K562 (cell line): Measurements from ENCODE around the gene S100P. TPM values are rescaled to one million over a fixed set of nuclear protein-coding genes. Genes with fewer than 3 reads are reported as not detected.
"Not testable (repeated sequence)": the region's sequence is repeated elsewhere in the genome, so short reads cannot be mapped to it uniquely, and the experiment has no call there.

Experiments
- ATAC-seq: fragments of 200-7000 bp; cut with Tn5 transposase; 3 replicates; pipeline ENCODE4 v1.9.1; 2020; ENCODE audit warnings: moderate library complexity
- BruUV-seq: library from RNA; stranded (reverse); fragments of 400-500 nt; replicated peaks from 2 replicates; lab custom pipeline; 2021; lab: Mats Ljungman, UMichigan
- CTCF ChIA-PET: fragments of 300-600 bp; formaldehyde crosslinking; extraction: SDS; loops from one replicate; lab custom pipeline; 2021; ENCODE audit warnings: low intra/inter-chr PET ratio; lab: Yijun Ruan, JAX
- POLR2A ChIA-PET: fragments of 300-600, 350-650 bp; sonication (Branson Sonifier 250); formaldehyde crosslinking; extraction: SDS; loops from one replicate; lab custom pipeline; 2021; ENCODE audit warnings: antibody characterized with exemption, inconsistent platforms; lab: Yijun Ruan, JAX
- DNase-seq, 4 experiments: peaks; one replicate each; pipeline versions ENCODE4 v3.0.0 to v3.0.0-alpha.2; 2011 to 2018; ENCODE audit warnings: low spot score in 3 of 4, mixed read lengths in 3 of 4; ENCODE audit errors: extremely low read depth in 1 of 4
- FAIRE-seq: peaks from 2 replicates; lab custom pipeline; 2011; peaks lifted over from hg19 to GRCh38; lab: Jason Lieb, UNC
- H2AFZ ChIP-seq: 2 replicates; pipeline ENCODE4 v1.6.0; 2011; ENCODE audit warnings: low read depth, low read length, control low read depth, inconsistent platforms
- H3K27ac ChIP-seq: fragments of 200-600 bp; 3 replicates; pipeline ENCODE4 v1.8.0; 2011; ENCODE audit warnings: low read depth, mild to moderate bottlenecking, control low read depth, inconsistent platforms, low read length, moderate library complexity, mixed read lengths; ENCODE audit errors: extremely low read depth
- H3K27me3 ChIP-seq, 2 experiments: fragments of 300-600 bp in 1 of 2; 2 replicates in 1 of 2; 3 replicates in 1 of 2; pipeline versions ENCODE4 v1.6.0 to v1.8.0; 2011; ENCODE audit warnings: inconsistent platforms in 2 of 2, low read length in 2 of 2, mild to moderate bottlenecking in 1 of 2, mixed read lengths in 1 of 2, moderate library complexity in 1 of 2; ENCODE audit not compliant: control insufficient read depth in 2 of 2, insufficient read depth in 2 of 2
- H3K36me3 ChIP-seq: fragments of 300-600 bp; 3 replicates; pipeline ENCODE4 v1.8.0; 2011; ENCODE audit warnings: mild to moderate bottlenecking, low read length, inconsistent platforms; ENCODE audit not compliant: control insufficient read depth, insufficient read depth
- H3K4me1 ChIP-seq, 2 experiments: fragments of 200-600 bp in 1 of 2; replicated peaks in 1 of 2; 2 replicates in 1 of 2; 3 replicates in 1 of 2; pipeline versions ENCODE4 v1.5.1 to v1.8.0; 2011; ENCODE audit warnings: inconsistent platforms in 2 of 2, low read length in 2 of 2, mild to moderate bottlenecking in 1 of 2, mixed read lengths in 1 of 2, moderate library complexity in 1 of 2; ENCODE audit not compliant: control insufficient read depth in 2 of 2, insufficient read depth in 2 of 2
- H3K4me2 ChIP-seq: 2 replicates; pipeline ENCODE4 v1.6.1; 2011; ENCODE audit warnings: low read length, control low read depth, inconsistent platforms, mixed read lengths; ENCODE audit not compliant: insufficient read depth
- H3K4me3 ChIP-seq: fragments of 200-600 bp; sonication (generic), shearing (Covaris generic); 2 replicates; pipeline ENCODE4 v1.5.1; 2016; ENCODE audit warnings: control low read depth, inconsistent platforms
- H3K79me2 ChIP-seq: fragments of 200-600 bp; 3 replicates; pipeline ENCODE4 v1.8.0; 2011; ENCODE audit warnings: low read length, inconsistent platforms; ENCODE audit not compliant: control insufficient read depth, insufficient read depth
- H3K9ac ChIP-seq, 2 experiments: 2 replicates each; pipeline versions ENCODE4 v1.6.0 to v1.6.1; 2011; ENCODE audit warnings: low read depth in 2 of 2, low read length in 2 of 2, control low read depth in 1 of 2, inconsistent platforms in 1 of 2, mild to moderate bottlenecking in 1 of 2, mixed read lengths in 1 of 2; ENCODE audit not compliant: insufficient read depth in 1 of 2
- H3K9me1 ChIP-seq: one replicate; pipeline ENCODE4 v1.6.0; 2011; ENCODE audit warnings: inconsistent platforms, mild to moderate bottlenecking, low read length, moderate library complexity; ENCODE audit not compliant: control insufficient read depth, insufficient read depth
- H3K9me3 ChIP-seq: replicated peaks from 2 replicates; pipeline ENCODE4 v1.5.1; 2011; ENCODE audit warnings: low read depth, low read length, inconsistent platforms; ENCODE audit not compliant: control insufficient read depth, insufficient read depth
- H4K20me1 ChIP-seq: replicated peaks from 2 replicates; pipeline ENCODE4 v1.6.1; 2011; ENCODE audit warnings: low read length, inconsistent platforms, mixed read lengths; ENCODE audit not compliant: control insufficient read depth, insufficient read depth
- CBX1 ChIP-seq: sonication (generic); IDR thresholded peaks from 2 replicates; pipeline ENCODE4 v1.6.1; 2016; ENCODE audit warnings: antibody characterized with exemption, low read depth, mild to moderate bottlenecking
- ERF ChIP-seq: fragments of 450-650 bp; formaldehyde crosslinking; IDR thresholded peaks from 2 replicates; pipeline ENCODE4 v1.4.0; 2020; ENCODE audit warnings: mild to moderate bottlenecking, mixed read lengths
- RAD21 ChIP-seq, 2 experiments: fragments of 250-450 bp in 1 of 2; fragments of 450-650 bp in 1 of 2; sonication (Bioruptor Pico) in 1 of 2; formaldehyde crosslinking in 1 of 2; IDR thresholded peaks in 1 of 2; conservative IDR thresholded peaks in 1 of 2; 2 replicates each; pipeline versions ENCODE4 v1.4.0 to v1.8.0; 2020 to 2022; ENCODE audit warnings: mild to moderate bottlenecking in 2 of 2, moderate library complexity in 1 of 2
- TRIM24 ChIP-seq, 2 experiments: fragments of 450-650 bp; IDR thresholded peaks; 2 replicates each; pipeline ENCODE4 v1.6.1; 2016
- ZFP30 ChIP-seq: fragments of 250-450 bp; sonication (Bioruptor Pico); IDR thresholded peaks from 2 replicates; pipeline ENCODE4 v1.8.0; 2022; ENCODE audit warnings: moderate library complexity, mild to moderate bottlenecking, inconsistent platforms, borderline replicate concordance
- ZNF76 ChIP-seq: fragments of 250-450 bp; sonication (Bioruptor Pico); IDR thresholded peaks from 2 replicates; pipeline ENCODE4 v1.4.0; 2020; ENCODE audit warnings: mild to moderate bottlenecking, moderate library complexity, borderline replicate concordance
- WGBS: fragments of 100-300 bp; shearing (Covaris generic); methylation state at CpG from one replicate; pipeline ENCODE4 v1.1.6; 2016; ENCODE audit warnings: low coverage, mixed read lengths; ENCODE audit not compliant: insufficient coverage; ENCODE audit errors: missing lambda C conversion rate; 5-methylcytosine and 5-hydroxymethylcytosine counted together
- in situ Hi-C: fragments of 300-500 bp; cut with MboI; formaldehyde crosslinking; loops from 4 replicates; pipeline ENCODE4 v1.15.0; 2018; ENCODE audit warnings: inconsistent platforms, mixed read lengths
- intact Hi-C: fragments of 100-400 bp; cut with micrococcal nuclease; formaldehyde crosslinking; loops from 2 replicates; pipeline ENCODE4 v1.14.2; 2022
- polyA plus RNA-seq, 8 experiments: library from polyadenylated mRNA; depleted of rRNA in 4 of 8; stranded (reverse) in 5 of 8; unstranded in 3 of 8; fragments of >200 nt; fragmentation: Nextera tagmentation in 2 of 8; fragmentation: Illumina TruSeq in 1 of 8; extraction: Ambion mirVana in 2 of 8; extraction: Trizol in 1 of 8; gene quantifications; 2 replicates each; pipeline versions ENCODE4 v1.2.1 to v1.2.3, GENCODE V29; 2011 to 2014; ENCODE audit warnings: inconsistent platforms in 1 of 8, missing spikeins in 1 of 8
- total RNA-seq, 7 experiments: library from RNA; depleted of rRNA in 6 of 7; stranded (reverse); fragments of >200 nt in 6 of 7; fragmentation: Illumina TruSeq in 2 of 7; extraction: Trizol in 2 of 7; gene quantifications; 2 replicates each; pipeline versions ENCODE4 v1.2.1 to v1.2.3, GENCODE V29; 2011 to 2021; ENCODE audit warnings: low replicate concordance in 1 of 7

The S100P gene
- total and polyA plus RNA-seq, 9 of the 15 experiments (the other 6 are each of a cell fraction or from before 2014, with no cell fraction given) = 4.1 to 23.8 (median 7.5) TPM

DNA sequence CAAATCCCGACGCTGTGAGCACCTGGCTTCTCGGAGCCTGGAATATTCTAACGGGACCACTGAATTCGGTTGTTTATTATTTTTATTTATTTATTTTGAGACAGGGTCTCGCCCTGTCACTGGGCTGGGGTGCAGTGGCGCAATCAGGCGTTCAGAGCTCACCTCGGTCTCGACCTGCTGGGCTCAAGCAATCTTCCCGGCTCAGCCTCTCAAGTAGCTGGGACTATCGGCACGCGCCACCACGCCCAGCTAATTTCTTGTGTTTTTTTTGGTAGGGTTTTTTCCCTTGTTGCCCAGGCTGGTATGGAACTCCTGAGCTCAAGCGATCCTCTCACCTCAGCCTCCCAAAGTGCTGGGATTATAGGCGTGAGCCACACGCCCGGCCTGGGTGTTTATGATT lies 21.5 kb upstream of the S100P start (continued):
- TF ChIP-seq ZFP30 (CRISPR knock-in tag) (no peak), ERF (CRISPR knock-in tag) (no peak), RAD21 (CRISPR knock-in tag; conservative IDR thresholded peaks at IDR 0.05 in 1 of 2, IDR thresholded peaks at IDR 0.05 in 1 of 2) (no peak), ZNF76 (CRISPR knock-in tag) (no peak)

DNA sequence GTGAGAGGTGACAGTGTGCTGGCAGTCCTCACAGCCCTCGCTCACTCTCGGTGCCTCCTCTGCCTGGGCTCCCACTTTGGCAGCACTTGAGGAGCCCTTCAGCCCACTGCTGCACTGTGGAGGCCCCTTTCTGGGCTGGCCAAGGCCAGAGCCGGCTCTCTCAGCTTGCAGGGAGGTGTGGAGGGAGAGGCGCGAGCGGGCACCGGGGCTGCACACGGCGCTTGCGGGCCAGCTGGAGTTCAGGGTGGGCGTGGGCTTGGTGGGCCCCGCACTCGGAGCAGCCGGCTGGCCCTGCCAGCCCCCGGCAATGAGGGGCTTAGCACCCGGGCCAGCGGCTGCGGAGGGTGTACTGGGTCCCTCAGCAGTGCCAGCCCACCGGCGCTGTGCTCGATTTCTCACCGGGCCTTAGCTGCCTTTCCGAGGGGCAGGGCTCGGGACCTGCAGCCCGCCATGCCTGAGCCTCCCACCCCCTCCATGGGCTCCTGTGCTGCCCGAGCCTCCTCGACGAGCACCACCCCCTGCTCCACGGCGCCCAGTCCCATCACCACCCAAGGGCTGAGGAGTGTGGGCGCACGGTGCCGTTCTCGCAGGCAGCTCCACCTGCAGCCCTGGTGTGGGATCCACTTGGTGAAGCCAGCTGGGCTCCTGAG lies 21.0 kb upstream of the S100P start:
- H3K9me3 ChIP-seq, DNase-seq, H3K9ac ChIP-seq, H3K4me3 ChIP-seq, H3K4me2 ChIP-seq, FAIRE-seq, in situ Hi-C loops, H3K9me1 ChIP-seq, CTCF ChIA-PET, ATAC-seq, intact Hi-C loops, H3K27me3 ChIP-seq, BruUV-seq: not testable (repeated sequence)
- H3K79me2 ChIP-seq = peaks cover 38% of the 10 kb centered on the region
- H3K27ac ChIP-seq = peak overlapping the region; percentile 56
- peaks cover 28% of the 10 kb centered on the region; the same call in 1 of the 2 replicates for H4K20me1 ChIP-seq
- POLR2A ChIA-PET = interaction anchor here (0.7 to 5.4 kb wide), 17 partner anchors 8 to 240 kb away, joined by 3 to 40 read pairs (median 8); partner anchors contain the start of genes MAN2B2, MRFAP1 and S100P
- H3K36me3 ChIP-seq = peaks cover 29% of the 10 kb centered on the region
- peaks cover 26 to 33% of the 10 kb centered on the region in 2 experiments for H3K4me1 ChIP-seq
- TF ChIP-seq CBX1 (0 out of 2 replicates have a peak, but pooled peaks have one; percentile 46), TRIM24 (IDR thresholded peaks at IDR 0.05) (0 out of 4 replicates have a peak, but pooled peaks of 1 of the 2 experiments have one; percentile 42)
- WGBS = 95% methylated on average over 8 of the region's 34 CpGs
- 0 out of 2 replicates have a peak overlapping the region, but pooled peaks have one; percentile 56 for H2AFZ ChIP-seq
